ENCODE results near the gene ERICH6B. TPM values are rescaled to one million over a fixed set of nuclear protein-coding genes. Genes with fewer than 3 reads are reported as not detected.

ERICH6B gene
- polyA plus RNA-seq, 1 of the 3 experiments (the other 2 are of a cell fraction) = not detected

DNA sequence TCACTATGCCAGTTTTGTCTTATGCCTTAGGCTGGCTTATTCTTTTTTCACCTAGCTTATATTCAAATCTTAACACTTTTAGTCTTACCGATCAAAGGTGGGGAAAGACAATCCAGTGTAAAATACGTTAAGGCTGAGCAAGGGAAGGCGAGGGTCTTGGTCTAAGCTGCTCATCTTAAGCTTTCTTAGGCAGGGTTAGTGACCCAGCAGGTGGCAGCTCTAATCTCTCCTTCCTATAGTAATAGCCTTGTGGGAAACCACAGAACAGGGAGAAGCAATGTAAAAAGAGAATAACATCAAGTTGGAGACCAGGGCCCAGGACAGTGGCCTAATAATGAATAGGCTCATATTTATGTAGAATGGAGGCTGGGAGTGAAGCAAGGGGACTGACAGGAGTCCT, 104.9 kb downstream of the ERICH6B start:
- no peak overlapping the region for H2AFZ ChIP-seq (ENCODE audit: low read depth)
- H3K36me3 ChIP-seq (replicated peaks in 1 of 2; ENCODE audit: control insufficient read depth in 1 of 2, insufficient read depth in 2 of 2, low read length in 1 of 2) = peaks cover 53 to 73% of the 10 kb centered on the region in 2 experiments
- H3F3A ChIP-seq (replicated peaks; ENCODE audit: insufficient read depth) = peaks cover 30% of the 10 kb centered on the region
- no peak overlapping the region for H3K9ac ChIP-seq
- ChIA-PET POLR2A (no interaction called here), CTCF (interaction anchor here (0.7 to 1.0 kb wide), 7 partner anchors 9 to 207 kb away, joined by 3 to 4 read pairs (median 3); no protein-coding TSS in a partner anchor)
- H3K9me3 ChIP-seq = no peaks in the 10 kb centered on the region
- peaks cover 3% of the 10 kb centered on the region; the same call in 1 of the 2 replicates for H4K20me1 ChIP-seq (ENCODE audit: insufficient read depth)
- no peaks in the 10 kb centered on the region for H3K9me2 ChIP-seq
- H3K27ac ChIP-seq (ENCODE audit: low read depth in 2 of 2, low read length in 1 of 2) = no peak overlapping the region; a peak in 1 of 4 replicates
- 98% methylated on average over 3 of the region's 3 CpGs for WGBS (ENCODE audit: low lambda C conversion rate)
- H3K4me2 ChIP-seq = no peak overlapping the region
- H3K79me2 ChIP-seq (ENCODE audit: insufficient read depth) = peaks cover 2% of the 10 kb centered on the region; the same call in 1 of the 2 replicates
- no peak for DNase-seq
- TF ChIP-seq JUND (IDR thresholded peaks at IDR 0.05) (no peak), MXI1 (IDR thresholded peaks at IDR 0.05; ENCODE audit: low read depth, low read length) (no peak), MAX (IDR thresholded peaks at IDR 0.05; ENCODE audit: low read depth) (no peak), RFX5 (IDR thresholded peaks at IDR 0.05; ENCODE audit: low read length) (no peak), YY1 (IDR thresholded peaks at IDR 0.05; ENCODE audit: low read depth) (no peak), NRF1 (IDR thresholded peaks at IDR 0.05; ENCODE audit: low read depth, low read length) (no peak)
- no peaks in the 10 kb centered on the region for H3K4me1 ChIP-seq (ENCODE audit: control insufficient read depth in 1 of 2, insufficient read depth in 2 of 2, low read depth in 1 of 2, low read length in 1 of 2)
- H3K27me3 ChIP-seq (ENCODE audit: insufficient read depth) = no peaks in the 10 kb centered on the region
- no peak overlapping the region for H3K4me3 ChIP-seq (ENCODE audit: low read depth in 2 of 2, low read length in 1 of 2)

- WGBS (ENCODE audit: low lambda C conversion rate) = 97% methylated on average over 7 of the region's 7 CpGs
- H3K27me3 ChIP-seq (ENCODE audit: insufficient read depth) = no peaks in the 10 kb centered on the region
- no peak for DNase-seq
- H3K27ac ChIP-seq (ENCODE audit: low read depth in 2 of 2, low read length in 1 of 2) = no peak overlapping the region
- H3F3A ChIP-seq (replicated peaks; ENCODE audit: insufficient read depth) = peaks cover 30% of the 10 kb centered on the region
- TF ChIP-seq FOXM1 (IDR thresholded peaks at IDR 0.05; ENCODE audit: low read depth) (no peak), FOSL2 (IDR thresholded peaks at IDR 0.05; ENCODE audit: borderline replicate concordance, low read depth) (no peak), MAX (IDR thresholded peaks at IDR 0.05; ENCODE audit: low read depth) (no peak), GATA2 (CRISPR knock-in tag; IDR thresholded peaks at IDR 0.05) (no peak), RCOR1 (IDR thresholded peaks at IDR 0.05; ENCODE audit: low read length) (no peak)
- TF ChIP-seq, protein P1, sequence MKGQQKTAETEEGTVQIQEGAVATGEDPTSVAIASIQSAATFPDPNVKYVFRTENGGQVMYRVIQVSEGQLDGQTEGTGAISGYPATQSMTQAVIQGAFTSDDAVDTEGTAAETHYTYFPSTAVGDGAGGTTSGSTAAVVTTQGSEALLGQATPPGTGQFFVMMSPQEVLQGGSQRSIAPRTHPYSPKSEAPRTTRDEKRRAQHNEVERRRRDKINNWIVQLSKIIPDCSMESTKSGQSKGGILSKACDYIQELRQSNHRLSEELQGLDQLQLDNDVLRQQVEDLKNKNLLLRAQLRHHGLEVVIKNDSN (IDR thresholded peaks at IDR 0.05; ENCODE audit: borderline replicate concordance, low read depth) = no peak
- TF ChIP-seq, protein P2, sequence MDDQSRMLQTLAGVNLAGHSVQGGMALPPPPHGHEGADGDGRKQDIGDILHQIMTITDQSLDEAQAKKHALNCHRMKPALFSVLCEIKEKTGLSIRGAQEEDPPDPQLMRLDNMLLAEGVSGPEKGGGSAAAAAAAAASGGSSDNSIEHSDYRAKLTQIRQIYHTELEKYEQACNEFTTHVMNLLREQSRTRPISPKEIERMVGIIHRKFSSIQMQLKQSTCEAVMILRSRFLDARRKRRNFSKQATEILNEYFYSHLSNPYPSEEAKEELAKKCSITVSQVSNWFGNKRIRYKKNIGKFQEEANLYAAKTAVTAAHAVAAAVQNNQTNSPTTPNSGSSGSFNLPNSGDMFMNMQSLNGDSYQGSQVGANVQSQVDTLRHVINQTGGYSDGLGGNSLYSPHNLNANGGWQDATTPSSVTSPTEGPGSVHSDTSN (IDR thresholded peaks at IDR 0.05) = no peak
- TF ChIP-seq, protein P3, sequence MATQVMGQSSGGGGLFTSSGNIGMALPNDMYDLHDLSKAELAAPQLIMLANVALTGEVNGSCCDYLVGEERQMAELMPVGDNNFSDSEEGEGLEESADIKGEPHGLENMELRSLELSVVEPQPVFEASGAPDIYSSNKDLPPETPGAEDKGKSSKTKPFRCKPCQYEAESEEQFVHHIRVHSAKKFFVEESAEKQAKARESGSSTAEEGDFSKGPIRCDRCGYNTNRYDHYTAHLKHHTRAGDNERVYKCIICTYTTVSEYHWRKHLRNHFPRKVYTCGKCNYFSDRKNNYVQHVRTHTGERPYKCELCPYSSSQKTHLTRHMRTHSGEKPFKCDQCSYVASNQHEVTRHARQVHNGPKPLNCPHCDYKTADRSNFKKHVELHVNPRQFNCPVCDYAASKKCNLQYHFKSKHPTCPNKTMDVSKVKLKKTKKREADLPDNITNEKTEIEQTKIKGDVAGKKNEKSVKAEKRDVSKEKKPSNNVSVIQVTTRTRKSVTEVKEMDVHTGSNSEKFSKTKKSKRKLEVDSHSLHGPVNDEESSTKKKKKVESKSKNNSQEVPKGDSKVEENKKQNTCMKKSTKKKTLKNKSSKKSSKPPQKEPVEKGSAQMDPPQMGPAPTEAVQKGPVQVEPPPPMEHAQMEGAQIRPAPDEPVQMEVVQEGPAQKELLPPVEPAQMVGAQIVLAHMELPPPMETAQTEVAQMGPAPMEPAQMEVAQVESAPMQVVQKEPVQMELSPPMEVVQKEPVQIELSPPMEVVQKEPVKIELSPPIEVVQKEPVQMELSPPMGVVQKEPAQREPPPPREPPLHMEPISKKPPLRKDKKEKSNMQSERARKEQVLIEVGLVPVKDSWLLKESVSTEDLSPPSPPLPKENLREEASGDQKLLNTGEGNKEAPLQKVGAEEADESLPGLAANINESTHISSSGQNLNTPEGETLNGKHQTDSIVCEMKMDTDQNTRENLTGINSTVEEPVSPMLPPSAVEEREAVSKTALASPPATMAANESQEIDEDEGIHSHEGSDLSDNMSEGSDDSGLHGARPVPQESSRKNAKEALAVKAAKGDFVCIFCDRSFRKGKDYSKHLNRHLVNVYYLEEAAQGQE (IDR thresholded peaks at IDR 0.05; ENCODE audit: low read depth, low read length) = no peak
- TF ChIP-seq, protein P4, sequence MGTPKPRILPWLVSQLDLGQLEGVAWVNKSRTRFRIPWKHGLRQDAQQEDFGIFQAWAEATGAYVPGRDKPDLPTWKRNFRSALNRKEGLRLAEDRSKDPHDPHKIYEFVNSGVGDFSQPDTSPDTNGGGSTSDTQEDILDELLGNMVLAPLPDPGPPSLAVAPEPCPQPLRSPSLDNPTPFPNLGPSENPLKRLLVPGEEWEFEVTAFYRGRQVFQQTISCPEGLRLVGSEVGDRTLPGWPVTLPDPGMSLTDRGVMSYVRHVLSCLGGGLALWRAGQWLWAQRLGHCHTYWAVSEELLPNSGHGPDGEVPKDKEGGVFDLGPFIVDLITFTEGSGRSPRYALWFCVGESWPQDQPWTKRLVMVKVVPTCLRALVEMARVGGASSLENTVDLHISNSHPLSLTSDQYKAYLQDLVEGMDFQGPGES (IDR thresholded peaks at IDR 0.05; ENCODE audit: low read depth, low read length) = no peak
- H3K9ac ChIP-seq = no peak overlapping the region
- H3K9me2 ChIP-seq = no peaks in the 10 kb centered on the region
- ChIA-PET CTCF (interaction anchor here (0.9 kb wide), 1 partner anchor 12 kb away, joined by 3 read pairs; no protein-coding TSS in a partner anchor), POLR2A (no interaction called here)
- no peaks in the 10 kb centered on the region for H3K4me1 ChIP-seq (ENCODE audit: control insufficient read depth in 1 of 2, insufficient read depth in 2 of 2, low read depth in 1 of 2, low read length in 1 of 2)
- no peak overlapping the region for H3K4me3 ChIP-seq (ENCODE audit: low read depth in 2 of 2, low read length in 1 of 2)
- H2AFZ ChIP-seq (ENCODE audit: low read depth) = no peak overlapping the region
- no peak overlapping the region for H3K4me2 ChIP-seq
- H3K9me3 ChIP-seq = no peaks in the 10 kb centered on the region
- H4K20me1 ChIP-seq (ENCODE audit: insufficient read depth) = peaks cover 3% of the 10 kb centered on the region; the same call in 1 of the 2 replicates
- peaks cover 54 to 72% of the 10 kb centered on the region in 2 experiments for H3K36me3 ChIP-seq (replicated peaks in 1 of 2; ENCODE audit: control insufficient read depth in 1 of 2, insufficient read depth in 2 of 2, low read length in 1 of 2)
- peaks cover 9% of the 10 kb centered on the region; the same call in 1 of the 2 replicates for H3K79me2 ChIP-seq (ENCODE audit: insufficient read depth)
Measured at GRCh38 chr13:45508776-45509175, 106.8 kb downstream of the ERICH6B start.

Data from SK-N-SH (cell line).